Putamen (tissue), 1 donor: ENCODE results near the gene CHKA.

Experiments used
- DNase-seq: peaks from one replicate; pipeline ENCODE4 v3.0.0-alpha.2; 2016; ENCODE audit warnings: low spot score

Gene CHKA

GRCh38 chr11:68013611-68014156 lies 107.5 kb downstream of the CHKA start:
- DNase-seq: no peak

- DNase-seq: no peak
Observed at GRCh38 chr11:68012843-68013610, 108.2 kb downstream of the CHKA start.

GRCh38 chr11:68012044-68012842 lies 108.9 kb downstream of the CHKA start:
- DNase-seq: no peak

GRCh38 chr11:68011051-68011943 lies 109.9 kb downstream of the CHKA start:
- DNase-seq: no peak

GRCh38 chr11:68010090-68011041 lies 110.8 kb downstream of the CHKA start, which contains the start of gene ALDH3B1:
Gene ALDH3B1, plus strand, starts transcription at chr11:68010327. Its CDS starts 4,971 bp downstream, at chr11:68015298.
- peak; percentile 75 for DNase-seq

GRCh38 chr11:68009391-68010089 lies 111.6 kb downstream of the CHKA start:
- no peak for DNase-seq

GRCh38 chr11:68008381-68009337 lies 112.5 kb downstream of the CHKA start:
- DNase-seq: no peak

- DNase-seq: no peak
Observed at GRCh38 chr11:68007498-68008380, 113.4 kb downstream of the CHKA start.

- DNase-seq: no peak
Observed at GRCh38 chr11:68006606-68007166, 114.5 kb downstream of the CHKA start.

GRCh38 chr11:68004551-68005335 lies 116.4 kb downstream of the CHKA start:
- DNase-seq: peak; percentile 83

- no peak for DNase-seq
Observed at GRCh38 chr11:68003846-68004550, 117.2 kb downstream of the CHKA start, which contains the start of gene UNC93B1. Gene UNC93B1, minus strand, starts transcription at chr11:68004097. Its CDS starts 54 bp downstream, at chr11:68004043.

GRCh38 chr11:68002938-68003845 lies 118.0 kb downstream of the CHKA start:
- no peak for DNase-seq
